Heart left ventricle (tissue), 13 donors: ENCODE measurements around the gene LHFPL2.

Source experiments
- POLR2A ChIP-seq, 2 donors: fragments of 450-650 bp; IDR thresholded peaks; one replicate each; pipeline ENCODE4 v1.6.1; 2017; ENCODE audit warnings: antibody characterized with exemption in 2 of 2, mild to moderate bottlenecking in 2 of 2, moderate library complexity in 2 of 2
- TF ChIP-seq, protein P1 (sequence below), 12 donors: fragments of 200-600 bp; sonication (generic) in 4 of 12; IDR thresholded peaks; one replicate each; pipeline versions ENCODE4 v1.5.0 to v1.8.0; 2018 to 2022; ENCODE audit warnings: antibody characterized with exemption in 12 of 12, mild to moderate bottlenecking in 5 of 12
- donor health status: ischemic (EF 13 %, LVEDD 7.1; RV severe dilation, severe dysfunction).
- donor health status: DM: no; HTN: yes; CAD: no.
- donor health status: DM: no; HTN: no; CAD: no.
- donor health status: ischemic (EF 25% LVEDD 6.9; RV normal size, moderate dysfunction).
- donor health status: ischemic (EF 25% LVEDD 5.7; RV mildly dilated, moderate dysfunction).
- donor health status: ischemic (EF 35%, LVEDD 5.7; RV mildly dilated, moderate dysfunction).
- donor health status: nonischemic (EF 11% LVEDD 7.7; RV severe dilation, severe dysfunction).
- donor health status: DM: yes; HTN: yes; CAD: no.
- donor health status: PGD.
- donor health status: ischemic (EF 29% LVEDD 5.4; RV normal size, mild dysfunction).
- donor health status: nonischemic (EF 23%, LVEDD 6.1; RV moderate dilation, normal function).

DNA sequence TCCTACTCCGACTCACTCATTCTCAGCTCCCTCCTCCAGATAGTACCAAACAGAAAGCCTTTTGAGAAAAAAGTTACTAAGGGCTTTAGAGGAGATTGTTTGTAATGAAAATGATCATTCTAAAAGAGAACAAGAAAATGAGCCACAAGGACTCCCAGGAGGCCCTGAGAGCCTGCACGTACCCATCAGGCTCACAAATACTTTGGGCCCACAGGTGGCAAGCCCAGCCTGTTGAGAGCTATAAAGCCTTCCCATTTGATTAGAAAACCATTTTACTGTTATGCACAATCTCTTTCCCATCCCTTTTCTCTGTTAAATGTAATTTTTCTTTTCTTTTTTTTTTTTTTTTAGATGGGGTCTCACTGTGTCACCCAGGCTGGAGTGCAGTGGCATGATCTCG, 136.1 kb downstream of the LHFPL2 start:
- TF ChIP-seq, protein P1, sequence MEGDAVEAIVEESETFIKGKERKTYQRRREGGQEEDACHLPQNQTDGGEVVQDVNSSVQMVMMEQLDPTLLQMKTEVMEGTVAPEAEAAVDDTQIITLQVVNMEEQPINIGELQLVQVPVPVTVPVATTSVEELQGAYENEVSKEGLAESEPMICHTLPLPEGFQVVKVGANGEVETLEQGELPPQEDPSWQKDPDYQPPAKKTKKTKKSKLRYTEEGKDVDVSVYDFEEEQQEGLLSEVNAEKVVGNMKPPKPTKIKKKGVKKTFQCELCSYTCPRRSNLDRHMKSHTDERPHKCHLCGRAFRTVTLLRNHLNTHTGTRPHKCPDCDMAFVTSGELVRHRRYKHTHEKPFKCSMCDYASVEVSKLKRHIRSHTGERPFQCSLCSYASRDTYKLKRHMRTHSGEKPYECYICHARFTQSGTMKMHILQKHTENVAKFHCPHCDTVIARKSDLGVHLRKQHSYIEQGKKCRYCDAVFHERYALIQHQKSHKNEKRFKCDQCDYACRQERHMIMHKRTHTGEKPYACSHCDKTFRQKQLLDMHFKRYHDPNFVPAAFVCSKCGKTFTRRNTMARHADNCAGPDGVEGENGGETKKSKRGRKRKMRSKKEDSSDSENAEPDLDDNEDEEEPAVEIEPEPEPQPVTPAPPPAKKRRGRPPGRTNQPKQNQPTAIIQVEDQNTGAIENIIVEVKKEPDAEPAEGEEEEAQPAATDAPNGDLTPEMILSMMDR (IDR thresholded peaks at IDR 0.05) = no peak
- no peak for TF ChIP-seq POLR2A (IDR thresholded peaks at IDR 0.05)
